Kidney (tissue), 14 donors: Measurements from ENCODE around the gene CD101. TPM values are rescaled to one million over a fixed set of nuclear protein-coding genes. Genes with fewer than 3 reads are reported as not detected.

Experiments used
- DNase-seq, 5 donors: peaks; one replicate each; pipeline ENCODE4 v3.0.0-alpha.2; 2013 to 2020
- FAIRE-seq: peaks from 2 replicates; lab custom pipeline; 2012; peaks lifted over from hg19 to GRCh38; lab: Jason Lieb, UNC
- H3K27ac ChIP-seq, 2 donors: one replicate each; pipeline ENCODE4 v1.7.0; 2013; ENCODE audit warnings: low read depth in 2 of 2, low read length in 2 of 2, inconsistent platforms in 1 of 2
- H3K27me3 ChIP-seq: one replicate; pipeline ENCODE4 v1.7.1; 2013; ENCODE audit warnings: low read length, inconsistent platforms; ENCODE audit not compliant: control insufficient read depth, insufficient read depth
- H3K36me3 ChIP-seq, 3 donors: one replicate each; pipeline versions ENCODE4 v1.7.0 to v1.7.1; 2013; ENCODE audit warnings: low read length in 3 of 3, control low read depth in 1 of 3, inconsistent platforms in 1 of 3; ENCODE audit not compliant: insufficient read depth in 3 of 3, control insufficient read depth in 2 of 3
- H3K4me1 ChIP-seq, 3 donors: one replicate each; pipeline versions ENCODE4 v1.7.0 to v1.7.1; 2013; ENCODE audit warnings: low read length in 3 of 3, inconsistent platforms in 1 of 3, low read depth in 1 of 3; ENCODE audit not compliant: control insufficient read depth in 2 of 3, insufficient read depth in 2 of 3
- H3K4me3 ChIP-seq, 3 donors: one replicate each; pipeline versions ENCODE4 v1.7.0 to v1.8.1; 2013; ENCODE audit warnings: low read length in 3 of 3, control low read depth in 1 of 3, inconsistent platforms in 1 of 3
- H3K9ac ChIP-seq, 3 donors: one replicate each; pipeline versions ENCODE4 v1.7.0 to v1.7.1; 2013; ENCODE audit warnings: low read length in 3 of 3, control low read depth in 1 of 3, inconsistent platforms in 1 of 3
- H3K9me3 ChIP-seq, 3 donors: one replicate each; pipeline versions ENCODE4 v1.7.0 to v1.7.1; 2013; ENCODE audit warnings: low read length in 3 of 3, control low read depth in 1 of 3, inconsistent platforms in 1 of 3; ENCODE audit not compliant: control insufficient read depth in 2 of 3, insufficient read depth in 1 of 3
- intact Hi-C: fragments of 100-400 bp; cut with DNase I; formaldehyde crosslinking; loops from one replicate; pipeline ENCODE4 v1.11.1; 2022
- polyA plus RNA-seq: library from polyadenylated mRNA; stranded (reverse); fragments of 350-450 nt; fragmentation: Illumina TruSeq; extraction: RNeasy Lipid Tissue Mini Kit (QIAGEN cat#74804); gene quantifications from one replicate; pipeline ENCODE4 v1.2.3, GENCODE V29; 2014; ENCODE audit warnings: low read depth, low replicate concordance; ENCODE audit not compliant: insufficient read depth
- total RNA-seq: library from RNA; stranded (reverse); fragmentation: NEBNext Ultra II Directional; extraction: Animal tissue kit (Norgen Biotek cat#: 25700); gene quantifications from one replicate; pipeline ENCODE4 v1.2.1, GENCODE V29; 2021
- TF ChIP-seq, protein P1 (sequence below): IDR thresholded peaks from 3 replicates; pipeline ENCODE4 v1.5.1; 2012; ENCODE audit warnings: mild to moderate bottlenecking, moderate library complexity, borderline replicate concordance; ENCODE audit not compliant: insufficient read depth; ENCODE audit errors: extremely low read depth
- donor health status: control.
- donor health status: control.
- donor health status: control.
- donor health status: control.
- donor health status: control.
- donor health status: DM: yes; HTN: yes; CAD: no.
- donor health status: Normal renal cell carcinoma (clear cell type).

Gene CD101
- total and polyA plus RNA-seq, 2 donors from 2014 or later, result 0.22 to 1.3 TPM

DNA sequence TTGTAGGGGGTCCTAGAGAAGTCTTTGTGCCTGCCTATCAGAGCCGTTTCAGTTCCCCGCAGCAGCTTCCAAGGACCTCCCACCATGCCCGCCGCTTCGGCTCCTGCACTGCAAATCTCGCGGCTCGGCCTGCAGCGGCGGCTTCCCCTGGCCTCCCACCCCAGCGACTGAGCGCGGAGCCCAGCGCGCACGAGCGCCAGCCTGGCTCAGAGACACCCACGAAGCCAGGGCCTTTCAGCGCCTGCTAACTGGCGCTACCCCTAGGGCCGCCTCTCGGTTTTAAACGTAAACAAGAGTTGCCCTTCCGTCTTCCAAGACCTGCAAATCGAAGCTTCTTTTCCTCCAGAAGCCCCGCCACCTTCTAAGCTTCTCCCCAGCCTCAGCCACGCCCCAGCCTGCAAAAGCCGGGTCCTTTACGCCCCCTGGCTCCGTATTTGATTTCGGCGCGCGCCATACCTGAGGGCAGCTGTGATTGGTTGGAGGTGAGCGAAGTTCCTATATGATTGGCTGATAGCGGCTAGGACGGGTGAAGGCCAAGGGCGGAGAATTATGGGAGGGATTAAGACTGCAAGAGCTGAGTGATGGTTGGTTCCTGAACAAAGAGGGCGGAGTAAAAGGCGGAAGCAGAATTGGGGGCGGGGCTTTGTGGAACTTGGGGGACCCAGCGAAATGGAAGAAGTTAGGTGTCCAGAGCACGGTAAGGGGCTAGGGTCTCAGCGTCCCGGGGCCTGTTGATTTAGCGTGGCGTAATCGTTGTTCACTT, 58.3 kb downstream of the CD101 start, which contains the start of gene TTF2:
Gene TTF2, plus strand, starts transcription at position 649 of the 763 bp plus-strand sequence. Its CDS starts 21 bp downstream, at position 670.
- H3K9ac ChIP-seq, result peak within 1 kb of the TSS; percentile 51 to 90 (median 83)
- FAIRE-seq (peak; percentile 99), DNase-seq (peak; percentile 95 to 99 (median 98))
- peak within 1 kb of the TSS; percentile 89 to 95 (median 90) for H3K4me3 ChIP-seq
- TF ChIP-seq, protein P1, sequence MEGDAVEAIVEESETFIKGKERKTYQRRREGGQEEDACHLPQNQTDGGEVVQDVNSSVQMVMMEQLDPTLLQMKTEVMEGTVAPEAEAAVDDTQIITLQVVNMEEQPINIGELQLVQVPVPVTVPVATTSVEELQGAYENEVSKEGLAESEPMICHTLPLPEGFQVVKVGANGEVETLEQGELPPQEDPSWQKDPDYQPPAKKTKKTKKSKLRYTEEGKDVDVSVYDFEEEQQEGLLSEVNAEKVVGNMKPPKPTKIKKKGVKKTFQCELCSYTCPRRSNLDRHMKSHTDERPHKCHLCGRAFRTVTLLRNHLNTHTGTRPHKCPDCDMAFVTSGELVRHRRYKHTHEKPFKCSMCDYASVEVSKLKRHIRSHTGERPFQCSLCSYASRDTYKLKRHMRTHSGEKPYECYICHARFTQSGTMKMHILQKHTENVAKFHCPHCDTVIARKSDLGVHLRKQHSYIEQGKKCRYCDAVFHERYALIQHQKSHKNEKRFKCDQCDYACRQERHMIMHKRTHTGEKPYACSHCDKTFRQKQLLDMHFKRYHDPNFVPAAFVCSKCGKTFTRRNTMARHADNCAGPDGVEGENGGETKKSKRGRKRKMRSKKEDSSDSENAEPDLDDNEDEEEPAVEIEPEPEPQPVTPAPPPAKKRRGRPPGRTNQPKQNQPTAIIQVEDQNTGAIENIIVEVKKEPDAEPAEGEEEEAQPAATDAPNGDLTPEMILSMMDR, result peak; percentile 7
- H3K36me3 ChIP-seq, result no peaks in the 10 kb centered on the region
- intact Hi-C loops, result loop anchor here (10.0 kb wide), 1 partner anchor 225 kb away; no protein-coding TSS in a partner anchor
- peak within 1 kb of the TSS; percentile 65 to 71 for H3K27ac ChIP-seq
- H3K4me1 ChIP-seq, result no peaks in the 10 kb centered on the region
- H3K27me3 ChIP-seq, result no peaks in the 10 kb centered on the region
- H3K9me3 ChIP-seq, result no peaks in the 10 kb centered on the region

DNA sequence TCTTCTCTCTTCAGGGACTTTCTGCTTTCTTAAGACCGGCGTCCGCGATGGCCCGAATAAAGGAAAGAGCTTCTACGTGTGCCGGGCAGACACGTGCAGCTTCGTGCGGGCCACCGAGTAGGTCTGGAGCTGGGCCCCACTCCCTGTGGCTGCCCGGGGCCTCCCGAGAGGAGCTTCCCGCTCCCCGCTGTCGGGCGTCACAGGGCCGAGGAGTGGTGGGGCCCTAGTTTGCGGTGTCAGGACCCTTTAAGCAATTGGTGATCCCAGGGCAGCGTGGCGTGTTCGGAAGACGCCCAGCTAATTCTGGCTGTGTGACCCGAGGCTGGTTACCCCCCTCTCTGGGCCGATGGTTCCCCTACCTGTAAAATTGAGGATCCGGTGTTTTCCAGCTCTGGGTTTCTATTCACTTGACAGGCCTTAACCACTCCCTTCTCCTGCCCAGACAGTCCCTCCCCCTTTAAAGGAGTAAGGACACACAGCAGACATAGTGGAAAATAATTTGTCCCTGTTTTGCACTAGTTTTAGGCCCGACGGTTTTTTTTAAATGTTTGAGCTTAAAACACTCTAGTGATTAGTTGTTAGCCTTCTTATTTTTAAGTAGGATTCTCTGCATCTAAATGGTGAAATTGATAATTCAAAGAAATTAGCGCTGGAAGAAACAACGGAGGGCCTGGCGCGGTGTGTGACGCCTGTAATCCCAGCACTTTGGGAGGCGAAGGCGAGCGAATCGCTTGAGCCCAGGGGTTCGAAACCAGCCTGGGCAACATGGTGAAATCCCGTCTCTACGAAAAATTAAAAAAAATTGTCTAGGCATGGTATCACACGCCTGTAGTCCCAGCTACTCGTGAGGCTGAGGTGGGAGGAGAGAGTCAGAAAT, 59.1 kb downstream of the CD101 start:
- Histone ChIP-seq H3K4me1 (no peaks in the 10 kb centered on the region), H3K36me3 (no peaks in the 10 kb centered on the region), H3K9me3 (no peaks in the 10 kb centered on the region), H3K27me3 (no peaks in the 10 kb centered on the region), H3K27ac (peak overlapping the region in 1 of 2 donors; percentile 65), H3K9ac (peak overlapping the region; percentile 20 to 90 (median 83)), H3K4me3 (peak overlapping the region; percentile 58 to 95 (median 90))
- intact Hi-C loops, result loop anchor here (10.0 kb wide), 1 partner anchor 224 kb away; no protein-coding TSS in a partner anchor
- TF ChIP-seq, protein P1, result no peak
- FAIRE-seq (no peak), DNase-seq (peak in 4 of 5 donors; percentile 24 to 84 (median 68))

GRCh38 chr1:117061986-117062415, 60.4 kb downstream of the CD101 start:
- Histone ChIP-seq H3K4me1 (no peaks in the 10 kb centered on the region), H3K27me3 (no peaks in the 10 kb centered on the region), H3K27ac (no peak overlapping the region), H3K36me3 (no peaks in the 10 kb centered on the region), H3K4me3 (no peak overlapping the region), H3K9me3 (no peaks in the 10 kb centered on the region), H3K9ac (no peak overlapping the region)
- no peak for DNase-seq
- FAIRE-seq, result no peak
- TF ChIP-seq, protein P1, result no peak
- intact Hi-C loops, result loop anchor here (10.0 kb wide), 1 partner anchor 223 kb away; no protein-coding TSS in a partner anchor
